Right atrium auricular region (tissue), 2 donors: ENCODE data around the gene RUNX3. TPM values are rescaled to one million over a fixed set of nuclear protein-coding genes. Genes with fewer than 3 reads are reported as not detected.

Experiments
- DNase-seq: peaks from one replicate; pipeline ENCODE4 v3.0.0-alpha.2; 2019; ENCODE audit warnings: low spot score
- H3K27ac ChIP-seq, 2 donors: fragments of 200-600 bp; sonication (generic); 1 replicate in 1 of 2; 2 replicates in 1 of 2; pipeline ENCODE4 v1.5.1; 2016 to 2019
- H3K27me3 ChIP-seq, 2 donors: fragments of 200-600 bp; sonication (generic); one replicate each; pipeline versions ENCODE4 v1.5.1 to v1.6.0; 2017 to 2019
- H3K36me3 ChIP-seq: fragments of 200-600 bp; sonication (generic); one replicate; pipeline ENCODE4 v1.5.1; 2016
- H3K4me1 ChIP-seq, 2 donors: fragments of 200-600 bp; sonication (generic); one replicate each; pipeline versions ENCODE4 v1.5.1 to v1.6.0; 2017 to 2019
- H3K4me3 ChIP-seq, 2 donors: fragments of 200-600 bp; sonication (generic); 1 replicate in 1 of 2; 2 replicates in 1 of 2; pipeline ENCODE4 v1.5.1; 2017 to 2019; ENCODE audit warnings: mild to moderate bottlenecking in 1 of 2, moderate library complexity in 1 of 2
- H3K9me3 ChIP-seq, 2 donors: fragments of 200-600 bp; sonication (generic); one replicate each; pipeline ENCODE4 v1.5.1; 2019
- CTCF ChIP-seq, 2 donors: fragments of 200-600 bp; sonication (generic); IDR thresholded peaks; one replicate each; pipeline ENCODE4 v1.5.1; 2019; ENCODE audit warnings: antibody characterized with exemption in 2 of 2
- total RNA-seq, 2 donors: library from RNA; depleted of rRNA; stranded (reverse); fragments of >200 nt; gene quantifications; one replicate each; pipeline ENCODE4 v1.1.0, GENCODE V29; 2016

Gene RUNX3
- total RNA-seq, 2 donors from 2014 or later = 0.48 to 2.3 TPM

- no peak for TF ChIP-seq CTCF (IDR thresholded peaks at IDR 0.05)
- Histone ChIP-seq H3K27me3 (no peaks in the 10 kb centered on the region), H3K9me3 (peaks cover 0 to 17% of the 10 kb centered on the region in 2 donors), H3K27ac (no peak overlapping the region), H3K4me3 (no peak overlapping the region), H3K36me3 (no peaks in the 10 kb centered on the region), H3K4me1 (no peaks in the 10 kb centered on the region)
- no peak for DNase-seq
Measured at GRCh38 chr1:24881034-24881433, 49.0 kb downstream of the RUNX3 start.

GRCh38 chr1:24878775-24879742 is 51.0 kb downstream of the RUNX3 start:
- Histone ChIP-seq H3K27me3 (no peaks in the 10 kb centered on the region), H3K4me3 (no peak overlapping the region), H3K4me1 (no peaks in the 10 kb centered on the region), H3K36me3 (no peaks in the 10 kb centered on the region), H3K27ac (no peak overlapping the region), H3K9me3 (peaks cover 0 to 17% of the 10 kb centered on the region in 2 donors)
- TF ChIP-seq CTCF (IDR thresholded peaks at IDR 0.05) = no peak
- DNase-seq = no peak

- no peaks in the 10 kb centered on the region for H3K27me3 ChIP-seq
- no peak for DNase-seq
- no peaks in the 10 kb centered on the region for H3K36me3 ChIP-seq
- H3K4me1 ChIP-seq = no peaks in the 10 kb centered on the region
- peaks cover 0 to 17% of the 10 kb centered on the region in 2 donors for H3K9me3 ChIP-seq
- TF ChIP-seq CTCF (IDR thresholded peaks at IDR 0.05) = no peak
- no peak overlapping the region for H3K4me3 ChIP-seq
- H3K27ac ChIP-seq = no peak overlapping the region
Measured at GRCh38 chr1:24878045-24878444, 52.0 kb downstream of the RUNX3 start.

- no peak for TF ChIP-seq CTCF (IDR thresholded peaks at IDR 0.05)
- H3K27me3 ChIP-seq = no peaks in the 10 kb centered on the region
- no peak overlapping the region for H3K27ac ChIP-seq
- no peaks in the 10 kb centered on the region for H3K36me3 ChIP-seq
- peaks cover 0 to 7% of the 10 kb centered on the region in 2 donors for H3K9me3 ChIP-seq
- H3K4me3 ChIP-seq = no peak overlapping the region
- no peaks in the 10 kb centered on the region for H3K4me1 ChIP-seq
- DNase-seq = no peak
Measured at GRCh38 chr1:24875991-24876506, 54.0 kb downstream of the RUNX3 start.

GRCh38 chr1:24875257-24875656 is 54.8 kb downstream of the RUNX3 start:
- TF ChIP-seq CTCF (IDR thresholded peaks at IDR 0.05) = no peak
- Histone ChIP-seq H3K36me3 (no peaks in the 10 kb centered on the region), H3K4me3 (no peak overlapping the region), H3K9me3 (peaks cover 0 to under 1% of the 10 kb centered on the region in 2 donors), H3K27me3 (no peaks in the 10 kb centered on the region), H3K4me1 (no peaks in the 10 kb centered on the region), H3K27ac (no peak overlapping the region)
- no peak for DNase-seq
